OCI-M2 (cell line): ENCODE measurements around the gene PDE4D.

ENCODE experiments used
- DNase-seq: peaks from one replicate; lab custom pipeline; 2025; ENCODE audit not compliant: unreplicated experiment; lab: John Stamatoyannopoulos, UW

The PDE4D gene

GRCh38 chr5:58925627-58926540 lies 967.6 kb downstream of the PDE4D start:
- no peak for DNase-seq

- DNase-seq = no peak
Observed at GRCh38 chr5:58924306-58924705, 969.2 kb downstream of the PDE4D start.

- DNase-seq = no peak
Observed at GRCh38 chr5:58923355-58923754, 970.2 kb downstream of the PDE4D start.

GRCh38 chr5:58922461-58923171 lies 970.9 kb downstream of the PDE4D start:
- no peak for DNase-seq

GRCh38 chr5:58921159-58921558 lies 972.4 kb downstream of the PDE4D start:
- no peak for DNase-seq

GRCh38 chr5:58919833-58920232 lies 973.7 kb downstream of the PDE4D start:
- no peak for DNase-seq
